Body of pancreas (tissue), 4 donors: Measurements from ENCODE around the gene BCAT1.

Source experiments
- POLR2A ChIP-seq, 3 donors: fragments of 450-650 bp; IDR thresholded peaks; one replicate each; pipeline ENCODE4 v1.6.1; 2016; ENCODE audit warnings: antibody characterized with exemption in 3 of 3, mild to moderate bottlenecking in 2 of 3
- TF ChIP-seq, protein P1 (sequence below), 7 experiments: fragments of 450-650 bp in 4 of 7; fragments of 200-600 bp in 3 of 7; sonication (generic) in 3 of 7; IDR thresholded peaks; one replicate each; pipeline ENCODE4 v1.5.1; 2016 to 2019; ENCODE audit warnings: antibody characterized with exemption in 7 of 7

DNA sequence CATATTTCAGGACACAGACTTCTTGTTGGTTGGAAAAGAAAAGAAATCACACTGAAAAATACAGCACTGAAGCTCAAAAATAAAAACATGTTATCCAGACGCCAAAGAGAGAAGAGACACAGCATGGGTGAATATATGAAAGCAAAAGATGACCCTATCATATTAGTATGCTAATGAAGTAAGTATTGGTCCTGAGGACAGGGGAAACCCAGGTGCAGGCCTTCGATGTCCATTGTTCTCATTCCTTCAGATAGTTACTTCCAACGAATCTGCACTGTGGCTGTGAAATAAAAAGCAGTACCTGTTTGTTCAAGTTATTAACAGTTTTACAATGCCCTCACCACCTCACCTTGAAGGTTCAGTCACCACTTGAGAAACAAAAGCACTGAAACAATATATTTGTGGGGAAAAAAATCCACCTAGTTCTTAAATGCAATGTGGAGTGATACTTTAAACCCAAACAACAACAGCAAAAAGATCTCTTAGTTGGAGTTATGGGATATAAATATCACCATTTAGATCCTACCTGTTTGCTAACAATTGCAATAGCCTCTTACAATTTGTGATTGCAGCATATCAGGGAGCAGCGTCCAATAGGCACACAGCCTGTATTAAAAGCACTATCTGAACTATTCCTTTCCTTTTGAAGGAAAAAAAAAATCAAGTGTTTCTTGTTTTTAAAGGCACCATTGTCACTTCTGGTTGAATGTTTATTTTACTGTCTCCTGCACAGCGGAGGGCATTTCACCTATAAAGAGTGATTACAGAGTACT lies 188.1 kb downstream of the BCAT1 start:
- TF ChIP-seq, protein P1, sequence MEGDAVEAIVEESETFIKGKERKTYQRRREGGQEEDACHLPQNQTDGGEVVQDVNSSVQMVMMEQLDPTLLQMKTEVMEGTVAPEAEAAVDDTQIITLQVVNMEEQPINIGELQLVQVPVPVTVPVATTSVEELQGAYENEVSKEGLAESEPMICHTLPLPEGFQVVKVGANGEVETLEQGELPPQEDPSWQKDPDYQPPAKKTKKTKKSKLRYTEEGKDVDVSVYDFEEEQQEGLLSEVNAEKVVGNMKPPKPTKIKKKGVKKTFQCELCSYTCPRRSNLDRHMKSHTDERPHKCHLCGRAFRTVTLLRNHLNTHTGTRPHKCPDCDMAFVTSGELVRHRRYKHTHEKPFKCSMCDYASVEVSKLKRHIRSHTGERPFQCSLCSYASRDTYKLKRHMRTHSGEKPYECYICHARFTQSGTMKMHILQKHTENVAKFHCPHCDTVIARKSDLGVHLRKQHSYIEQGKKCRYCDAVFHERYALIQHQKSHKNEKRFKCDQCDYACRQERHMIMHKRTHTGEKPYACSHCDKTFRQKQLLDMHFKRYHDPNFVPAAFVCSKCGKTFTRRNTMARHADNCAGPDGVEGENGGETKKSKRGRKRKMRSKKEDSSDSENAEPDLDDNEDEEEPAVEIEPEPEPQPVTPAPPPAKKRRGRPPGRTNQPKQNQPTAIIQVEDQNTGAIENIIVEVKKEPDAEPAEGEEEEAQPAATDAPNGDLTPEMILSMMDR (IDR thresholded peaks at IDR 0.05): no peak
- TF ChIP-seq POLR2A (IDR thresholded peaks at IDR 0.05): no peak
